GM12892 (cell line): ENCODE results near the gene MED13L.

Experiments
- POLR2A ChIP-seq: IDR thresholded peaks from 2 replicates; pipeline ENCODE4 v1.6.1; 2011; ENCODE audit warnings: low read depth, low read length, control low read depth
- TAF1 ChIP-seq: IDR thresholded peaks from 2 replicates; pipeline ENCODE4 v1.6.1; 2011; ENCODE audit warnings: low read depth, mild to moderate bottlenecking, control low read depth, low read length, borderline replicate concordance

DNA sequence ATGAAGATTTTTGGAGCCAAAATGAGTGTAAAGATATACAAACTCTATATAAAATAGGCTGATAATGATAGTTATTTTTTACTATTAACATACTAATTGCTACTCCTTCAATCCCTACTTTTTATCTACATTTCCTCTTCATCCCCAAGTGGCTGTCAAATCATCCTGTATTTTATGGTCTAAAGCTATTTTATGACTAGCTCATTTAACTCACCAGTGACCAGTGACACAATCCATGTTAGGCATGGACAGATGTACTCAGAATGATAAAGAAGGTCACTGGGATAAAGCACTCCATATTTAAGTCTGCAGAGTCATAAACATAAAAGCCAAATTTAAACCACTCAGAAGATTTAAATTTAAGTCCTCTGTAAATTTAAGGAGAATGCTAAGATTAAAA is 183.0 kb downstream of the MED13L start:
- no peak for TF ChIP-seq POLR2A
- no peak for TF ChIP-seq TAF1
